ENCODE measurements around the gene HECTD3.
"Not testable (repeated sequence)": the region's sequence is repeated elsewhere in the genome, so short reads cannot be mapped to it uniquely, and the experiment has no call there.

Gene HECTD3

DNA sequence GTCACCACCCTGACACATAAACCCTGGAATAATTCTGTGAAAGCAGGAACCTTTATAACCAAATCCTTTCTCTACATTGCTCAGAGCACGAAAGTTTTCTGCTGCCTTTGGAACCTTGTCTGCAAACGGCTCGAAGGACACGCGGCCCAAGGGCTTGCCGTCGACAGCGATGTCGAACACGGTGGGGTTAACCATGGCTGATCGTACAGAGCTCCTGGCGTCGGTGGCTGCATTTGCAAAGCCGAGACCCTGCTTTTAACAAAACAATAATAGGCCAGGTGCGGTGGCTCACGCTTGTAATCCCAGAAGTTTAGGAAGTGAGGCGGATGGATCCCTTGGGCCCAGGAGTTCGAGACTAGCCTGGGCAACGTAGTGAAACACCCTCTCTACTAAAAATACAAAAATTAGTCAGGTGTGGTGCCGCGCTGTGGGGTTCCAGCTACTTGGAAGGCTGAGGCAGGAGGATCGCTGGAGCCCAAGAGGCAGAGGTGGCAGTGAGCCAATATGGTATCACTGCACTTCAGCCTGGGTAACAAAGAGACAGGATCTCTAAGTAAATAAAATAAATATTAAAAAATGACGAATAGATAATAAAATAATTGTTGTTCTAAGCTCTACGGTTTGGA is 22.5 kb downstream of the HECTD3 start:
- DNase-seq (ENCODE audit: low read depth in 3 of 3) = no peak

DNA sequence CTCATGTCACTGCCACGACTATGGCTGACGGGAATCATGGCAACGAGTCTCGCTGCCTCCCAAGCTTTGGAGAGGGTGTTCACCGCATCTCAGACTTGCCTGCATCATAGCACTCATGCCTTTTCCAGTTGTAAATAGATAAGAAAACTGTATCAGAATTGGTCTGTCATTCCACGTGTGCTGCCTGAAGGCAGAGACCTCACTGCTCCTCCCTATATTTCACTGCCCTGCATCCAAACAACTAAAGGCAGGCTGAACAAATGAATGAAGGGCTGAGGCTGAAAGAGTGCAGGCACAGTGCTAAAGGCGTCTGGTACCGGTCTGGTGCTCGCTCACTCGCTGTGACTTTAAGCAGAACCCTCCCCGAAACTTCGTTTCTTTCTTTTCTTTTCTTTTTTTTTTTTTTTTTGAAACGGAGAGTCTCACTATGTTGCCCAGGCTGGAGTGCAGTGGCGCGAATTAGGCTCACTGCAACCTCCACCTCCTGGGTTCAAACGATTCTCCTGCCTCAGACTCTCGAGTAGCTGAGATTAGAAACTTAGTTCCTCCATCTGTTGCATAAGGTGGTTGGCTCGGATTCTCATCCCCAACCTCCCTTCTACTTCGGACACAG is 25.3 kb downstream of the HECTD3 start:
- no peak for DNase-seq (ENCODE audit: low read depth in 3 of 3)

DNA sequence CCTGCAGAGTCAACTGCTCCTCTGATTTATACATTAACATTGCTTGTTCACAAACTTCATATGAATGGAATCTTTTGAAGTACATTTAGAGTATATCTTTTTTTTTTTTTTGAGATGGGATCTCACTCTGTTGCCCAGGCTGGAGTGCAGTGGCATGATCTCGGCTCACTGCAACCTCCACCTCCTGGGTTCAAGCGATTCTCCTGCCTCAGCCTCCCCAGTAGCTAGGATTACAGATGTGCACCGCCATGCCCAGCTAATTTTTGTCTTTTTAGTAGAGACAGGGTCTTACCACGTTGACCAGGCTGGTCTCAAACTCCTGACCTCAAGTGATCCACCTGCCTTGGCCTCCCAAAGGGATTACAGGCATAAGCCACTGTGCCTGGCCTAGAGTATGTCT is 33.8 kb downstream of the HECTD3 start:
- not testable (repeated sequence) for DNase-seq (ENCODE audit: low read depth in 3 of 3)

DNA sequence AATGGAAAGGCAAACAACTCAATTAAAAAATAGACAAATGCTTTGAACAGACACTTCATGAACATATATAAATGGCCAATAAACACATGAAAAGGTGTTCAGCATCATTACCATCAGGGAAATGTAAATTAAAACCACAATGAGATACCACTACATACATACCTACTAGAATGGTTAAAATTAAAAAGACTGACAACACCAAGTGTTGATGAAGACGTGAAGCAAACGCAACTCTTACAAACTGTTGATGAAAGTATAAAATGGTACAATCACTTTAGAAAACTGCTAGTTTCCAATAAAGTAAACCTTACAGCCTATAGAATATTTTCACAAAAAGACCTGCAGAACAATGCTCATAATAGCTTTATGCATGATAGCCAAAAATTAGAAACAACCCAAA is 34.9 kb downstream of the HECTD3 start:
- no peak for DNase-seq (ENCODE audit: low read depth in 3 of 3)

DNA sequence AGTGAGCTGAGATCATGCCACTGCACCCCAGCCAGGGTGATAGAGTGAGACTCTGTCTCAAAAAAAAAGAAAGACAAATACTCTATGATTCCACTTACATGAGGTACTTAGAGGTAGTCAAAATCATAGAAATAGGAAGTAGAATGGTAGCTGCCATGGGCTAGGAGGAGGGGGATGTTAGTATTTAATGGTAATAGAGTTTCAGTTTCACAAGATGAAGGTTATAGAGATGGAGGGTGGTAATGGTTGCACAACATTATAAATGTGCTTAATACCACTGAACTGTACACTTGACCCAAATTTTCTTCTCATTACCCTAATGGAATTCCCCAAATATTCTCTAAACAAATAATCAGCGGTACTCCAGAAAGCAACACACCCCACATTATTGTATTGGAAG is 37.5 kb downstream of the HECTD3 start:
- DNase-seq (ENCODE audit: low read depth in 3 of 3) = no peak

DNA sequence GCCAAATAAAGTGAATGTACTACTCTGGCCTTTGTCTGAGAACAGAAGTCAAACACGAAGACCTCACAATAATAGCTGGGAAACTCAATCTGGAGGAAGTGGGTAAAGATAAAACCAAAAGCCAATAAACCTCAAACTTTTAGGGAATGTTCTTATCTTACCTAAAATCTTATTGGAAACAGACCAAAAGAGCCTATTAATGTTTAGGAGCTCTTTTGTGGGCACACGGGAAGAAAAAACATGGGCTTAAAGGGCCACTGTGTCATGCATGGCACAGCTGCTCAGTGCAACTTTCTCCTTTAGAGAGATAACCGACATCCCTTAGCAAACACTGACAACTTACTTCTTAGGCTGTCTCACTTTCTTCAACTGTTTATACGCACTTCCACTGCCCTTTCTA is 40.8 kb downstream of the HECTD3 start:
- DNase-seq (ENCODE audit: low read depth in 3 of 3) = no peak

DNA sequence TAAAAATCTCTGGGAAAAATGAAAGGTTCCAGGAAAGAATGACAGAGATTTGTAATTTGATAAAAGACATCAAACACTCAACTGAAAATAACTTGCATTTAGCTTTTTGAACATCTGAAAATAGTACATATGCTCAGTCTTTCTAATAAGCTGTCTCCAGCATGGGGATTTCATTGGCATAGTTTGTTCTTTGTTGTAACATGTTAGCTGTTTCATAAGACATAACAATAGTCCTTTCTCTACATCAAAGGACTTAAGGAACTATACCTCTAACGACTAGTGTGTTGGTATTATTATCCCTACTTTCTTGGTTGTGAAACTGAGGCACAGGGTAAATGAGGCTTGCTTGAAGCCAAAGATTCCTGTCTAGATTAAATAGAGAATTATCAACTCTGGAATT is 46.7 kb downstream of the HECTD3 start:
- no peak for DNase-seq (ENCODE audit: low read depth in 3 of 3)

DNA sequence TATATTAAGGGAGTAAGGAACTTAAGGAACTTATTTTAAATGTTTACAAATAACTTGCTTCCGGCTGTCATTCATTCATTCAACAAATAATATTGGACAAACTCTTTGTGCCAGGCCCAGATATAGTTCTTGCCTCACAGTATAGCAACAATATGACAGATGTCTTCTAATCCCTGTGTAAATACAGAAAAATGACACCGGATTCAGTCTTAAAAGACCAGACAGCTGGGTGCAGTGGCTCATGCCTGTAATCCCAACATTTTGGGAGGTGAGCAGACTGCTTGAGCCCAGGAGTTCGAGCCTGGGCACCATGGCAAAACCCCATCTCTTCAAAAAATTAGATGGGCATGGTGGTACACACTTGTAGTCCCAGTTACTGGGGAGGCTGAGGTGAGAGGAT is 48.4 kb downstream of the HECTD3 start:
- DNase-seq (ENCODE audit: low read depth in 3 of 3) = no peak

DNA sequence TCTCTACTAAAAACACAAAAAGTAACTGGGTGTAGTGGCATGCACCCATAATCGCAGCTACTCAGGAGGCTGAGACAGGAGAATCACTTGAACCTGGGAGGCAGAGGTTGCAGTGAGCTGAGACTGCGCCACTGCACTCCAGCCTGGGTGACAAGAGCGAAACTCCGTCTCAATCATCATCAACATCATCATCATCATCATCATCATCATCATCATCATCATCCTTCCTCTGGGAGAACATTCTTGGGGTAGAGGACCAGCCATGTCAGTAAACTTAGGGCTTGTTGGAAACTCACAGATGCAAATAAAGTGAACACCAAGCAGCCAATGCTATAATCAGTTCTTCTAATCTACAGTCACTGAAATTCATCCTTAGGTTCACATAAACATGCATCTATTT is 49.1 kb downstream of the HECTD3 start:
- not testable (repeated sequence) for DNase-seq (ENCODE audit: low read depth in 3 of 3)

DNA sequence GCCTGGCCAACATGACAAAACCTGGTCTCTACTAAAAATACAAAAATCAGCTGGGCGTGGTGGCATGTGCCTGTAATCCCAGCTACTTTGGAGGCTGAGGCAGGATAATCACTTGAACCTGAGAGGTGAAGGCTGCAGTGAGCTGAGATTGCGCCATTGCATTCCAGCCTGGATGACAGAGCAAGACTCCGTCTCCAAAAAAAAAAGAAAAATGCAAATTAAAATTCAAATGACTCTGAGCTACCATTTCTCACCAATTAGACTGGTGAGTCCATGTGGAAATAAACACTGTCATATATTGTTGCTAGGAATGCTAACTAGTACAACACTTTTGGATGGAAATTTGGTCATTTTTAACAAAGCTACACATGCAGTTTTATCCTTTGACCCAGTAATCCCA is 53.6 kb downstream of the HECTD3 start:
- DNase-seq (ENCODE audit: low read depth in 3 of 3) = not testable (repeated sequence)

DNA sequence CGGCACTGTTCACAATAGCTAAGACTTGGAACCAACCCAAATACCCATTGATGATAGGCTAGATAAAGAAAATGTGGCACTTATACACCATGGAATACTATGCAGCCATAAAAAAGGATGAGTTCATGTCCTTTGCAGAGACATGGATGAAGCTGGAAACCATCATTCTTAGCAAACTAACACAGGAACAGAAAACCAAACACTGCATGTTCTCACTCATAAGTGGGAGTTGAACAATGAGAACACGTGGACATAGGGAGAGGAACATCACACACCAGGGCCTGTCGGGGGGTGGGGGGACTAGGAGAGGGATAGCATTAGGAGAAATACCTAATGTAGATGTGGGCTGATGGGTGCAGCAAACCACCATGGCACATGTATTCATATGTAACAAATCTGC is 55.0 kb downstream of the HECTD3 start:
- DNase-seq (ENCODE audit: low read depth in 3 of 3) = not testable (repeated sequence)

Measured in stimulated activated CD4-positive, alpha-beta T cell treated with anti-CD3 and anti-CD28 coated beads, TNF-alpha, amount 100 ng/mL, for 4 hours (primary cell).